Activated T-cell treated with anti-CD3 and anti-CD28 coated beads for 24 hours (primary cell): ENCODE results near the gene NAALADL2.

ENCODE experiments used
- DNase-seq: peaks from one replicate; pipeline ENCODE4 v3.0.0-alpha.2; 2020; ENCODE audit warnings: low read depth

The NAALADL2 gene

GRCh38 chr3:174973465-174973864 is 114.3 kb downstream of the NAALADL2 start:
- DNase-seq, result no peak

DNA sequence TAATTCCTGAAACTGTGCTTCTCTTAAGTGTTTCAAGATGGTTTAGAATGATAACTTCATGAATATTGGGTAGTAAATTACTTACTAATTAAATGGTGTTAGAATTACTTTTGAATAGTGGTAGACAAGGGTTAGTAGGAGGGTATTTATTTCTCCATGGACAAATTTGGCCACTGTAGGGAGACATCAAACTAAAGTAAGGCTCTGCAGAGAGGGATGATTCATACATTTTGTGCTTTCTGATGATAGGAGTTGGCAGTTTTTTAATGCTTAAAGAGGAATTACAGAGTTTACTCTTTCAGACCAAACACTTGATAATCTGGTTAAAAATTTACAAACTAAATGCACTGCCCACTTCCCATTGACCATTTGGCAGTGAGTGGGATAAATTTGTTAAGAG is 127.6 kb downstream of the NAALADL2 start:
- DNase-seq, result no peak

DNA sequence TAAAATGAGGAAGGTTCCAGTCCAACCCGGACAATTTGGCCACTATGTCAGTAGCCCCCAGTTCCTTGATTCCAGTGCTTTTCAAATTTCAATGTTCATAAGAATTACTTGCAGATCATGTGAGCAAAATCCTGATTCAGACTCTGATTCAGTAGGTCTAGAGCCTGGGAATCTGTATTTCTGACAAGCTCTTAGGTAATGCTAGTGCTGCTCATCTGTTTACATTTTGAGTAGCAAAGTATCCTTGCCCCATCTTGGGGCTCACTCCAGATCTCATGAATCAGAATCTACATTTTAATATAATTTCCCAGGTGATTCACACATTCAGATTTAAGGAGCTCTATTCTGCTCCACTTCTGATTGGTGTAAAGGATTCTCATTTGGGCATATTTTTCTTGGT is 142.0 kb downstream of the NAALADL2 start:
- DNase-seq, result no peak

- no peak for DNase-seq
Observed at GRCh38 chr3:175002732-175003143, 143.6 kb downstream of the NAALADL2 start.

DNA sequence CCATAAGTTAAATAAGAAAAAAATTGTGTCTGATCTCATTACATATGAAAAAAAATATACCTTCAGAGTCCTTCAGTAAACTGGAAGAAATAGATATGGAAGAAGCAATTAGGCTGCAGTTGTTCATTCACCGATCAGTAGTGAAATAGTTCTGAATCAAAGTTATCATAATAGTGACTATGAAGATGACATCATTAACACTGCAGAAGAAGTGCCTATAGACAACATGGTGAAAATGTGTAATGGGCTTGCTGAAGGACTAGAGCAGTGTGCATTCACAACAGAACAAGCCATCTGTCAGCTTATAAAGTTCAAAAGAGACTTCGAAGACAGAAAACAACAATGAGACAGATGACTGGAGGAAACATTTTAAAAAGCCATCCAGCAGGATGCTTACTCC is 144.5 kb downstream of the NAALADL2 start:
- no peak for DNase-seq

DNA sequence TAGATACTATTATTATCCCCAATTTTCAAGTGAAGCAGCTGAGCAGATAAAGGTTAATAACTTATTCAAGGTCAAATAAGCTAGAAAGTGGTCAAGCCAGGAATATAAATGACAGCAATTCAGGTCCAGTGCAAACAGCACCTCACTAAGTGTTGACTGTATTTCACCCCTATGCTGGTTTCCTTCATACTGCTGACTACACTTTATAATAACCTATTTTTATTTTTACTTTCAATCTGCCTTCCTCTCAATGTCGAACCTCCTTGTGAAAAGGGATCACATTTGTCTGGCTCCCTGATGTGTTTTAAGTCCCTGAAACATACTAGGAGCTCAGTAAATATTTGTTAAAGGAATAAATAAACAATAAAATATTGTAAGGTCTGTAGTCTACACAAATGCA is 146.1 kb downstream of the NAALADL2 start:
- DNase-seq, result no peak

GRCh38 chr3:175005881-175006280 is 146.7 kb downstream of the NAALADL2 start:
- no peak for DNase-seq

DNA sequence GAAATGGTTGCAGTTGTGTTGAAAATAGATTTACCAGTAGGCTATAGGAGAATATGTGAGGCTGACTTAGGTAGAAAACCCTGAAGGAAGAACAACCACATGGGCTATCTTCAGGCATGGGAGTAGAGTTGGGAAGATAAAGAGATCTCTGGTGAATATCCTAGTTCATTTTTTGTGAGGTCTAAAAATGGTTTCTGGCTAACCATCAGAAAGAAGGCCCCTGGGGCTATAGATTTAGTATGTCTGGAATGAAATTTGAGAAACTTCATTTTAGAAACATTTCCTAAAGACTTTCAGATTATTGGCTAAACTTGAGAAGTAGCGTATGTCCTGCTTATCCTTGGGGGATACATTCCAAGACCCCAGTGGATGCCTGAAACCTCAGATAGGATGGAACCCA is 148.2 kb downstream of the NAALADL2 start:
- no peak for DNase-seq

- DNase-seq, result no peak
Observed at GRCh38 chr3:175009295-175009694, 150.2 kb downstream of the NAALADL2 start.

- no peak for DNase-seq
Observed at GRCh38 chr3:175015056-175015635, 156.0 kb downstream of the NAALADL2 start.

DNA sequence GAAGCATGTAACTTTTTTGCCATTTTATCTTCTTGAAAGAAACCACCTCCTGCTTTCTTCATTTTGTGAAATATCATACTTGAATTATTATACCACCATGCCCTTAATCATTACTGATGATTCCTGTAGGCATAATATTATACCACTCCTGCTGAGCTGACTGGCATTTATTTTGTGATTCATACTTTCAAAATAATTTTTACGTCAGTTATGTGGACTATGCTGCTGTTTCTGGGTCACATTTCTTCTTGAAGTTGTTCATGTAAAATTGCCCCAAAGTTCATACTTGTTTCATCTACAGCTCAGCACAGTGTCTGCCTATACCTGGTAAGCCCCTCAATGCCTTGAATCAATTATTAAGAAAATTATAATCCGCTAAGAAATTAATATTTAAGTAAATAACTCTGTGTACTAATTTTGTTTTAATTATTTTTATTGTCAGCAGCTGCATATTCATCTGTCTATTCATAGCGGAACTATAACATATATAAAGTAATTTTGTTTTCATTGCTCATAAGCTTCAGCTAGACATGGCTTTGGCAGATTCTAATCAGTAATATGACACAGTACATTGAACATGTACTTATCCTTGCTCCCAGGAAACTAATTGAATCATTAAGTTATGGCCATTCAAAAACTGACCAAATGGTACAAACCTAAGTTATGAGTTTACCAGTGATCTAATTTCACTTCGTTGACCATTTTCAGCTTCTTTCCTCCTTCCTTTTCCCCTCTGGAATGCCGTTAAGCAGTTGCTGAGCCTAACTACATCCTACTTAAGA is 160.0 kb downstream of the NAALADL2 start:
- no peak for DNase-seq

DNA sequence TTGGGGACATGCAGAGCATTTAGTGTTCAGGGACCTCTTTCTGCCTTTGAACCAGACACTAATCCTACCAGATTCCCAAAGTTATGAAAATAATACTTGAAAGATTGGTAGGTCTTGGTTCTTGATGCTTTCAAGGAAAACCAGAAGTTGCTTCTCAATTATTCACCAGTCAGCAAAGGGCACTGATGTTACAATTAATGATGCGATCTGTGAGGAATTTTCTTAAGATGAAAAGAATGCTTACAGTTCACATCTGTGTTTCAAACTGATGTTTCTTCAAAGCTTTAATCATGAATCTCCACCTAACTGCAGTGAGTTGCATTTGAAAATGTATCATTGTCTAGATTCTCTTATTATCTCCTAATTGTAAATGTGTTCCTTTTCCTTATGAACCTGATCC is 161.0 kb downstream of the NAALADL2 start:
- DNase-seq, result no peak

GRCh38 chr3:175029828-175030227 is 170.7 kb downstream of the NAALADL2 start:
- no peak for DNase-seq

DNA sequence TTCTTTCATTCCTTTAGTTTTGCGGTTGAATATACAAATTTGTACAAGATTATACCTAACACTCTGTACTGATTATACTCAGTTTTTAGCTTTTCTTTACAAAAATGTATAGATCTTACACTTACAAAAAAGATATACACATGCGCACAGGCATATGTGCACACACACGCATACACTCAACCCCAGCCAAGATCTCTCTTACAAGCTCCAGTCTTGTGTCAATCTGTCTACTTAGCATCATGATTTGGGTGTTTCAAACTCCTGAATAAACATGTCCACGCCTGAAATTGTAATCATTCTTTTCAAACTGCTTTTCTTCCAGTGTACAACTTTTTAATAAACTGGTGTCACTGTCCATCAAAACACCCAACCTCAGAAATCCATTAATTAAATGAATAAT is 180.7 kb downstream of the NAALADL2 start:
- DNase-seq, result no peak

DNA sequence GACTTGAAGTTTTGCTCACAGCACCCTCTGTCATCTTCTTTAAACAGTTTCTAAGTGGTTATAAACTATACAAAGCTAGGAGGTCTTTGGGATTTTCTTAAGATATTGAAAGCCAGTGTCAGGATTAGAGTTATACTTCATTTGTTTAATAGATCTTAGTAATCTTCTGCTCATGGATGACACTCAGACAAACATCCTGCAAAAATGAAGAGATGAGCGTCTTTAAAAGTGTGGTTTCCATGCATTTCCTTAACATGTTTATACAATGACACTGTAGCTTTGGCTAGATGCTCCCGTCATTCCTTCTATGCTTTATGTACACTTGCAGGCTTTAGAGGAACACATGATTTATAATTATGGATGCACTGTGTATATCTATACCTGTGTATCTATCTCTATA is 182.2 kb downstream of the NAALADL2 start:
- no peak for DNase-seq

DNA sequence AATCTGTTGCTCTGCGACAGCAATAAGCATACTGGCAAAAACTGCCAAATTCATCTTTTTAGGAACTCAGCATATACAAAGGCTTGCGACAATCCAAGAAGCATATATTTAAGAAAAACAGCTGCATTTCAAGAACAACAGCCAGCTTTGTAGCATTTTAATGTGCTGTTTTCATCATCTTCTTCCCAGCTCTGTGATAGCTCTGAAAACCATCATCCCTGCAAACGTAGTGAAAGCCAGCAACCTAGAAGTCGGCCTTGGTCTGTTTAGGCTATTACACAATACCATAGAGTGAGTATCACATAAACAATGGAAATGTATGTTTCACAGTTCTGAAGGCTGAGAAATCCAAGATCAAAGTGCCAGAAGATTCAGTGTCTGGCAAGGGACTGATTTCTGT is 187.5 kb downstream of the NAALADL2 start:
- DNase-seq, result no peak

DNA sequence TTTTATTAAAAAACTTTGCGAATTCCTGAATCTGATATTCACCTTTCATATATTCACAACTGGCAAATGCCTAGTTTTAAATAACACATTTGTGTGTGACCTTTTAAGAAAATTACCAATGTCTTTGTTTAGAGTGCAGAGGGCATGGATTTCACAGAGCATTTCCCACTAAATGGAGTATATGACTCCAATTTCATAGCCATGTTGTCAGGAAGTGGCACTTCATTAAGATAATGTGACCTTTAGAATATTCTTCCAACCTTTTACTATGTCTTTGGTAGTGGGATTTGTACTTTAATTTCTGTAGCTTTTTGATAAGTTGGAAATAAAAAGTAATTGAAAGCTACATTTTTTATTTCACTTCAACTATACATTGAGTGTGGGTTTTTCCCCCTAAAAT is 188.7 kb downstream of the NAALADL2 start:
- DNase-seq, result no peak

- no peak for DNase-seq
Observed at GRCh38 chr3:175057401-175057800, 198.3 kb downstream of the NAALADL2 start.

- no peak for DNase-seq
Observed at GRCh38 chr3:175059788-175060187, 200.7 kb downstream of the NAALADL2 start.

- DNase-seq, result no peak
Observed at GRCh38 chr3:175065497-175065896, 206.4 kb downstream of the NAALADL2 start.

DNA sequence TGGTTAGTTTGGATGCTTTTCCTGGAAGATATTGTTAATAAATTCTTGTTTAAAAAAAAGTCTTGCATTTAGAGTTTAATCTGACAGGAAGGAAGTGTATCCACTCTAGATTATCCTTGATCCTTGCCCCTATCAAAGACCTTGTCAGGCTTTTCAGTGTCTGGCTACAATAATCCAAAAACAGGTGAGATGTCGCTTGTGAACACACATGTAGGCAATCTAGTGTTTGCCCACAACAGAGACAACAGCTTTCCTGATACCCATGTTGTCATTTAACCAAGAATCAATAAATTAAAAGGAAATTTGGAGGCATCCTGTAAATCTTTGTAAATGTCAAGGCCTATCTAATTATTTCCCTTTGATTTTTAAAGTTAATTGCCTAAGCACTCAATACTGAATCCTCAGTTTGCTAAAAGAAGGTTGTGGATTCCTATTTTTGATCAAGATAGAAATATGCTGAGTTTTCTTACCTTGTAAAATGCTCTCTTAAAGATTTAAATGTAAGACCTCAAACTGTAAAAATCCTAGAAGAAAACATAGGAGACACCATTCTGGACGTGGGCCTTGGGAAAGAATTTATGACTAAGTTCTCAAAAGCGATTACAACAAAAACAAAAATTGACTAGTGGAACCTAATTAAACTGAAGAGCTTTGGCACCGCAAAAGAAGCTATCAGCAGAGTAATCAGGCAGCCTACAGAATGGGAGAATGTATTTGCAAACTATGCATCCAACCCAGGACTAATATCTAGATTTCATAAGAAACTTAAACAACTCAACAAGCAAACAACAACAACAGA is 207.7 kb downstream of the NAALADL2 start:
- DNase-seq, result no peak

DNA sequence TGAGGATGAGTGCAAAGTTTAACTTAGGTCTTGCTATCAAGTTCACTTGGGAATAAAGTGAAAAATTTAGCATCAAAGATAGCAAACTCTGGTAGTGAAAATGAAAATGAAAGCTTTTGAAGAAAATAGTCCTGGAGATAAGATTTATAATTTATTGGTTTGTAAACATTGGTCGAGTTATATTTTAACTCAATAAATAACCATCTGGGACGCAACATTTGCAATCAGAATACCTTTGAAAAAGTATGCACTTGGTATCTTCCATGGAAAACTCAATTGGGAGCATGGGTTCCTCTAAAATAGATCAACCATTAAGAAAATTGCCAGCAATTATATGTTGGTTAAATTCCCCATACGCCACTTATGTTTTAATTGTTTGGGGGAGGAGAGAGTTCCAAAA is 209.5 kb downstream of the NAALADL2 start:
- DNase-seq, result no peak

- no peak for DNase-seq
Observed at GRCh38 chr3:175070946-175071345, 211.8 kb downstream of the NAALADL2 start.
